WTC11 (cell line): ENCODE measurements around the gene LHPP. TPM values are rescaled to one million over a fixed set of nuclear protein-coding genes. Genes with fewer than 3 reads are reported as not detected.

Source experiments
- ATAC-seq: fragments of 200-7000 bp; cut with Tn5 transposase; 2 replicates; pipeline ENCODE4 v1.10.0; 2021; ENCODE audit warnings: mild to moderate bottlenecking, moderate library complexity
- CTCF ChIA-PET: fragments of 300-600 bp; sonication (Branson Sonifier 250); formaldehyde crosslinking; loops from one replicate; lab custom pipeline; 2021; ENCODE audit warnings: antibody characterized with exemption; lab: Charles Lee
- POLR2A ChIA-PET: fragments of 350-600 bp; sonication (Branson Sonifier 250); formaldehyde crosslinking; loops from one replicate; lab custom pipeline; 2021; ENCODE audit warnings: antibody characterized with exemption; lab: Charles Lee
- DNase-seq: peaks from one replicate; pipeline ENCODE4 v3.0.0; 2021; ENCODE audit warnings: low spot score
- H3K27ac Mint-ChIP-seq: 2 replicates; pipeline ENCODE4 v1.8.0; 2021; ENCODE audit warnings: mixed read lengths
- H3K27me3 Mint-ChIP-seq: 2 replicates; pipeline ENCODE4 v1.8.0; 2021; ENCODE audit warnings: low read depth, mild to moderate bottlenecking, moderate library complexity, mixed read lengths
- H3K36me3 Mint-ChIP-seq: 2 replicates; pipeline ENCODE4 v1.8.0; 2021; ENCODE audit warnings: mixed read lengths
- H3K4me1 Mint-ChIP-seq: 2 replicates; pipeline ENCODE4 v1.8.0; 2022; ENCODE audit warnings: mixed read lengths
- H3K4me3 Mint-ChIP-seq: 2 replicates; pipeline ENCODE4 v1.8.0; 2021; ENCODE audit warnings: mild to moderate bottlenecking, moderate library complexity, mixed read lengths
- H3K9me3 Mint-ChIP-seq: 2 replicates; pipeline ENCODE4 v1.8.0; 2021; ENCODE audit warnings: mixed read lengths
- AFF4 ChIP-seq: sonication (generic); formaldehyde crosslinking; IDR thresholded peaks from 2 replicates; pipeline ENCODE4 v1.8.1; 2023; ENCODE audit warnings: mild to moderate bottlenecking, missing genetic modification reagents, borderline replicate concordance
- ATF3 ChIP-seq: sonication (generic); formaldehyde crosslinking; conservative IDR thresholded peaks from 2 replicates; pipeline ENCODE4 v1.8.1; 2022; ENCODE audit warnings: mild to moderate bottlenecking, missing genetic modification reagents
- E2F1 ChIP-seq: sonication (generic); formaldehyde crosslinking; IDR thresholded peaks from 2 replicates; pipeline ENCODE4 v1.8.0; 2022; ENCODE audit warnings: mild to moderate bottlenecking, missing genetic modification reagents
- ELF4 ChIP-seq: sonication (generic); formaldehyde crosslinking; IDR thresholded peaks from 2 replicates; pipeline ENCODE4 v1.8.1; 2022; ENCODE audit warnings: low read depth, mild to moderate bottlenecking, moderate library complexity, missing genetic modification reagents
- FOXP1 ChIP-seq: sonication (generic); formaldehyde crosslinking; IDR thresholded peaks from 2 replicates; pipeline ENCODE4 v1.8.0; 2022; ENCODE audit warnings: missing genetic modification reagents, mild to moderate bottlenecking, moderate library complexity, borderline replicate concordance
- GABPB1 ChIP-seq: sonication (generic); formaldehyde crosslinking; IDR thresholded peaks from 2 replicates; pipeline ENCODE4 v1.8.1; 2023; ENCODE audit warnings: mild to moderate bottlenecking, missing genetic modification reagents
- NR2C2 ChIP-seq: sonication (generic); formaldehyde crosslinking; IDR thresholded peaks from 2 replicates; pipeline ENCODE4 v1.8.0; 2022; ENCODE audit warnings: mild to moderate bottlenecking, missing genetic modification reagents
- NR3C1 ChIP-seq: sonication (generic); formaldehyde crosslinking; conservative IDR thresholded peaks from 2 replicates; pipeline ENCODE4 v1.8.1; 2023; ENCODE audit warnings: low read depth, mild to moderate bottlenecking, missing genetic modification reagents
- OVOL2 ChIP-seq: fragments of 250-450 bp; sonication (Bioruptor Pico); IDR thresholded peaks from 2 replicates; pipeline ENCODE4 v1.9.0; 2021; ENCODE audit warnings: mild to moderate bottlenecking, borderline replicate concordance
- PRDM15 ChIP-seq: sonication (generic); formaldehyde crosslinking; IDR thresholded peaks from 2 replicates; pipeline ENCODE4 v1.8.0; 2022; ENCODE audit warnings: missing genetic modification reagents
- SMAD4 ChIP-seq: sonication (generic); formaldehyde crosslinking; IDR thresholded peaks from 2 replicates; pipeline ENCODE4 v1.8.0; 2022; ENCODE audit warnings: mild to moderate bottlenecking, missing genetic modification reagents
- TP53 ChIP-seq: sonication (generic); formaldehyde crosslinking; IDR thresholded peaks from 2 replicates; pipeline ENCODE4 v1.8.1; 2023; ENCODE audit warnings: mild to moderate bottlenecking, missing genetic modification reagents
- ZNF121 ChIP-seq: sonication (generic); formaldehyde crosslinking; IDR thresholded peaks from 2 replicates; pipeline ENCODE4 v1.8.0; 2023; ENCODE audit warnings: missing genetic modification reagents
- ZNF232 ChIP-seq: sonication (generic); formaldehyde crosslinking; IDR thresholded peaks from 2 replicates; pipeline ENCODE4 v1.8.0; 2022; ENCODE audit warnings: mild to moderate bottlenecking, missing genetic modification reagents
- ZNF317 ChIP-seq: sonication (generic); formaldehyde crosslinking; IDR thresholded peaks from 2 replicates; pipeline ENCODE4 v1.8.1; 2023; ENCODE audit warnings: low read depth, mild to moderate bottlenecking, moderate library complexity, missing genetic modification reagents, borderline replicate concordance
- ZNF532 ChIP-seq: fragments of 250-450 bp; sonication (Bioruptor Pico); IDR thresholded peaks from 2 replicates; pipeline ENCODE4 v1.9.0; 2021; ENCODE audit warnings: mild to moderate bottlenecking, borderline replicate concordance
- total RNA-seq: library from RNA; stranded (reverse); gene quantifications from 3 replicates; pipeline ENCODE4 v1.2.3, GENCODE V29; 2021

The LHPP gene
- total RNA-seq, 1 experiment from 2014 or later, result 33.2 TPM

- peak overlapping the region; percentile 20; the same call in 1 of the 2 replicates for H3K4me3 Mint-ChIP-seq
Measured at GRCh38 chr10:124470544-124471434, 9.2 kb downstream of the LHPP start.

GRCh38 chr10:124472071-124472470 lies 10.4 kb downstream of the LHPP start:
- ATAC-seq (no peak), DNase-seq (no peak)
- no peaks in the 10 kb centered on the region for H3K27me3 Mint-ChIP-seq
- TF ChIP-seq ZNF121 (CRISPR knock-in tag), result 0 out of 2 replicates have a peak, but pooled peaks have one; percentile 54
- no peak for TF ChIP-seq NR2C2 (CRISPR knock-in tag)
- POLR2A ChIA-PET, result no interaction called here
- H3K36me3 Mint-ChIP-seq, result no peaks in the 10 kb centered on the region
- peak overlapping the region; percentile 86 for H3K27ac Mint-ChIP-seq
- H3K4me1 Mint-ChIP-seq, result peaks cover 51% of the 10 kb centered on the region
- no peaks in the 10 kb centered on the region for H3K9me3 Mint-ChIP-seq
- no peak overlapping the region for H3K4me3 Mint-ChIP-seq
- CTCF ChIA-PET, result interaction anchor here (1.8 kb wide), 2 partner anchors 10 to 53 kb away, joined by 5 to 6 read pairs; partner anchors contain the start of genes LHPP and OAT

More at GRCh38 chr10:124470544-124471434, 9.2 kb downstream of the LHPP start:
- no peaks in the 10 kb centered on the region for H3K9me3 Mint-ChIP-seq
- H3K27ac Mint-ChIP-seq, result peak overlapping the region; percentile 90
- ATAC-seq, result no peak; the same call in 1 of the 2 replicates
- POLR2A ChIA-PET, result no interaction called here
- TF ChIP-seq FOXP1 (CRISPR knock-in tag) (peak; percentile 94; the same call in 1 of the 2 replicates), ZNF317 (CRISPR knock-in tag) (no peak), GABPB1 (CRISPR knock-in tag) (peak; percentile 99), E2F1 (CRISPR knock-in tag) (no peak), PRDM15 (no peak)
- no peaks in the 10 kb centered on the region for H3K27me3 Mint-ChIP-seq
- CTCF ChIA-PET, result interaction anchor here (1.8 kb wide), 1 partner anchor 9 kb away, joined by 5 read pairs; the partner anchor contains the start of gene LHPP
- peaks cover 57% of the 10 kb centered on the region for H3K4me1 Mint-ChIP-seq
- DNase-seq, result no peak
- no peaks in the 10 kb centered on the region for H3K36me3 Mint-ChIP-seq

- ATAC-seq (no peak), DNase-seq (no peak)
- Mint-ChIP-seq H3K36me3 (no peaks in the 10 kb centered on the region), H3K27me3 (no peaks in the 10 kb centered on the region), H3K9me3 (no peaks in the 10 kb centered on the region), H3K4me3 (no peak overlapping the region), H3K27ac (peak overlapping the region; percentile 23; the same call in 1 of the 2 replicates), H3K4me1 (peaks cover 50% of the 10 kb centered on the region)
- ChIA-PET CTCF (interaction anchor here (0.9 to 1.8 kb wide), 5 partner anchors 11 to 70 kb away, joined by 3 to 6 read pairs (median 4); partner anchors contain the start of genes LHPP, NKX1-2 and OAT), POLR2A (interaction anchor here (0.6 kb wide), 1 partner anchor 8 kb away, joined by 3 read pairs; no protein-coding TSS in a partner anchor)
- TF ChIP-seq AFF4 (no peak), TP53 (CRISPR knock-in tag) (no peak), ZNF232 (CRISPR knock-in tag) (no peak), SMAD4 (CRISPR knock-in tag) (no peak), NR3C1 (CRISPR knock-in tag) (no peak), GABPB1 (CRISPR knock-in tag) (no peak), ELF4 (CRISPR knock-in tag) (no peak), OVOL2 (CRISPR knock-in tag) (no peak), ATF3 (no peak), ZNF532 (CRISPR knock-in tag) (no peak)
Measured at GRCh38 chr10:124473070-124473469, 11.4 kb downstream of the LHPP start.
